HG03045 (cell line): Measurements from ENCODE around the gene KHSRP.
A peak's percentile ranks its signal among the peaks of the same experiment; 100 is the strongest.
"Not testable (repeated sequence)": the region's sequence is repeated elsewhere in the genome, so short reads cannot be mapped to it uniquely, and the experiment has no call there.

ENCODE experiments used
- ATAC-seq: cut with Tn5 transposase; IDR thresholded peaks from one replicate; pipeline ENCODE4 v1.9.1; 2021; ENCODE audit warnings: mild to moderate bottlenecking, moderate library complexity; ENCODE audit not compliant: unreplicated experiment

Gene KHSRP

DNA sequence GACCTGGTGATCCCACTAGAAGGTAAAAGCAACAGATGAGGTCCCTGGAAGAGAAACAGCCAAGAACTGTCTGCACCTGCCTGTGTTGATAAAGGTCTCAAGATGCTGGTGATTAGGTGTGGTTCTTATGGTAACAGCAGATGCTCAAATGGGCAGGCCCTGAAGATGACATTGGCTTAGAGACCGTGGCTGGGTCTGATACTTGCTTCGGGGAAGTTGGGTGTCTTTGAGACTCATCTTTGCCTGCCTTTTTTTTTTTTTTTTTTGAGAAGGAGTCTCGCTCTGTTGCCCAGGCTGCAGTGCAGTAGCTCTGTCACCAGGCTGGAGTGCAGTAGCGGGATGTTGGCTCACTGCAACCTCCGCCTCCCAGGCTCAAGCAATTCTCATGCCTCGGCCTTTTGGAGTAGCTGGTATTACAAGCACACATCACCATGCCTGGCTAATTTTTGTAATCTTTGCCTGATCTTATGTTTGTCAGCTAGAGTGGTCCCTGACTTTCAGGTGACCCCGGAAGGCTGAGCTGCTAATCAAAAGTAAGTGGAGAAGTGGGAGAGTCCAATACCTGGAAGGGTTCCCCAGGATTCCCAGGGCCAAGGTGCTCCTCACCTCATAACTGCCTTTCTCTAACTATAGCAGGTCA, 27.1 kb upstream of the KHSRP start:
- no peak for ATAC-seq

DNA sequence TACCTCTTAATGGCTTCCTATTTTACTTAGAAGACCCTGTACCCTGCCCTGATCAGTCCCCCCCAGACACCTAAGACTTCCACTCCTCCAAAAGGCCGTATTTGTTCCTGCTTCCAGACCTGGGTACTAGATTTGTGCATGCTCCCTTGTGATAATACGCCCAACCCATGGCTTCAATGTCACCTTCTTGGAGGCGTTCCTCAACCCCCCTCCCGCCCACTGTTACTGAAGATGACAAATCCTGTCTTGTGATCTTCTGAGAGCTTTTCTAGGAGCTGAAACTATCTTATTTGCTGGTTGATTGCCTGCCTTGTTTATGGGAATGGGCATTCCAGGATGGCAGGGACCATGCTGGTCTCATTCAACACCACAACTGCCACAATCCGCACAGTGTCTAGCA, 25.6 kb upstream of the KHSRP start:
- no peak for ATAC-seq

DNA sequence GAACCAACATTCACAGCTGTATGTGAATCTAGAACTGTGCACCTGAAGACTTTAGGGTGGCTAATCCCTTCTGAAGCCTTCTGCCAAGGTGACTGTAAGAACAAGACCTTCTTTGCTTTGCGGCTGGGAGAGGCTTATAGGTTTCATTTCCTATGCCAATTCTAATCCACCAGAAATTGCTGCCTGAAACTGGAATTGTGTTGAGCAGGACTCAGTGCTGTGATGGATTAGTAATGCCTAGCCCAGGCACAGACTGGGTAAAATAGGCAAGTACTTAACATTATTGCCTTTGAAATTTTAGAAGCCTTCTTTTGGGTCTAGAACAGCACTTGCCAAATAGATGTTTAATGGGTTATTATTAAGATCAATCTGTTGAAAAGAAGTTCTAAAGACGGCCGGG, 23.4 kb upstream of the KHSRP start:
- ATAC-seq: no peak

DNA sequence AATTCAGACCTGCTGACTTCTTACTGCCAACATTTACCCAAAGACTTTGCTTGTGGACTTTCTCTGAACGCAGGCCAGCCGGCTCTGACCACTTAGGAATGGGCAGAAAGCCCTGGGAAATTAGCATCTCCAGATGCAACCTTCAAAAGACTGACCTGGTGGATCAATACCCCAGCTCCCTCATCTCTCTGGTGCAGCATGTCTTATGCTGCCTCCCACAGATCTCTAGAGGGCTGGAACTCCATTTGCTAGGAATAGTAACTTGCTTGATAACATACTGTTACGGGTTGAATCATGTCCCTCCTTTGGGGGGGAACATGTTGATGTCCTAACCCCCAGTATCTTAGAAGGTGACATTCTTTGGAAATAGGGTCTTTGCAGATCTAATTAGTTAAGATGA, 21.8 kb upstream of the KHSRP start:
- ATAC-seq: no peak

DNA sequence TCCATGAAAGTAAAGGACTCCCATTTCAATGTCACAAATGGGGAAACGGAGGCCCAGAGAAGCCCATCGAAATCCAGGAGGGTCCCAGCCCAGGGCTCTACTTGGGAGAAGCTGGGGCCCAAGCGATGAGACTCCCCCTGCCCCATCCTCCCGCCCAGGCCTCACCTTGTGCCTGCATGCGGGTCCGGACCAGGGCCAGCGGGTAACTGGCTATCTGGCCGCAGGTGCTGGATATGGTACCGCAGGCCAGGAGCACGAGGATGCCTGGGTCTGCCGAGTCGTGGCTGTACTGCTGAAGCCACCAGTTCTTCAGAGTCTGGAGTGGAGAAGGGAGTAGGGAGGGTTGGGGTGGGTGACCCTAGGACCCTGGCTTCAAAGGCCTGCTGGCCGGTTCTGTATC, 19.4 kb upstream of the KHSRP start:
- ATAC-seq: no peak

DNA sequence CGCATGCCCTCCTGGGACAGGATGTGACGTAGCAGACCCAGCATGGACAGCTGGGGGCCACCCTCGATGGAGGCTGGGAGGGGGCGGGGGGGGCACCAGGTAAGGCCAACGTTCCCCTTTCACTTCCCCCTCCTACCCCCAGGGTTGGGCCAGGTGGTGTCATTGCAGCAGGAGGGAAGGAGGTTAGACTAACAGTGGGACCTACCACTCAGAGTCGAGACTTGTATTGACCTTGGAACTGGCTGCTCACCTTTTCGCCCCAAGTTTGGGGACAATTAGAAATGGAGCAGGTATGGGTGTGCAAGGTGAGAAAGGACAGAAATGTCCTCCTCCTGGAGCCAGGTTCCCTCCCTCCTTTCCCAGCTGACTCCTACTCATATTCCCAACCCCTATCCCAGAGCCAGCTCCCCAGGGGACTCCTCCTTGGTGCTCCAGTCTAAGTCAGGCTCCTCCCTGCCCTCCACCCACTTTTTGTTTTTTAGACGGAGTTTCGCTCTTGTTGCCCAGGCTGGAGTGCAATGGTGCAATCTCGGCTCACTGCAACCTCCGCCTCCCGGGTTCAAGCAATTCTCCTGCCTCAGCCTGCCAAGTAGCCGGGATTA, 17.6 kb upstream of the KHSRP start:
- no peak for ATAC-seq

DNA sequence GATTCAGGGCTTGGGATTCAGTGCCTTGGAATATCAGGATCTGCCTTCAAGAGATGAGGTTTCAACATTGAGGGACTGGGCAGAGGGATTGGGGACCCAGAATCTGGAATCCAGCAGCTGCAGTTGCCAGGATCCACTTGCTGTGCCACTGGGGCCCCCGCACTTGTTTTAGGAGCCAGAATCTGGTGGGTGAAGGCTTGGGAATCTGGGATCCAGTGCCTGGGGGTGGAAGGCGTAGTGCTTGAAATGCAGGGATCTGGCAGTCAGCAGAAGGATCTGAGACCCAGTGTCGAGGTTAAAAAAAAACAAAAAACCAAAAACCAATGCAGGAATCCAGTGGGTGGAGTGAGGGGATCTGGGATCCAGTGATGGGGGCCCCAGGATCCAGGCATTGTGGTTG, 16.3 kb upstream of the KHSRP start:
- no peak for ATAC-seq

DNA sequence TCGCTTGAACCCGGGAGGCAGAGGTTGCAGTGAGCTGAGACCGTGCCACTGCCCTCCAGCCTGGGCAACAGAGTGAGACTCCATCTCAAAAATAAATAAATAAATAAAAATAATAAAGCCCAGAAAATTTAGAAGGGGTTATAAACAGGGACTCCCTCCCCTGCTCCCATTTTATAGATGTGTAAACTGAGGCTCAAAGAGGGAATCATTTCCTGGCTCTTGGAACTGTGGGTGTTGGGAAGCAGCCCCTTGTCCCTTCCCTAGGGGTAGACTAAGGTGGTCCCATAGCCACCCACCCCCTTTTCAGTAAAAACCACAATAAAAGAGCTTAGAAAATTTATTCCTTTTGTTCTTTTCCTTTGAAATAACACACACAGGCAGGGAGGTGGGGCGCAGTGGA, 15.1 kb upstream of the KHSRP start:
- ATAC-seq: no peak

DNA sequence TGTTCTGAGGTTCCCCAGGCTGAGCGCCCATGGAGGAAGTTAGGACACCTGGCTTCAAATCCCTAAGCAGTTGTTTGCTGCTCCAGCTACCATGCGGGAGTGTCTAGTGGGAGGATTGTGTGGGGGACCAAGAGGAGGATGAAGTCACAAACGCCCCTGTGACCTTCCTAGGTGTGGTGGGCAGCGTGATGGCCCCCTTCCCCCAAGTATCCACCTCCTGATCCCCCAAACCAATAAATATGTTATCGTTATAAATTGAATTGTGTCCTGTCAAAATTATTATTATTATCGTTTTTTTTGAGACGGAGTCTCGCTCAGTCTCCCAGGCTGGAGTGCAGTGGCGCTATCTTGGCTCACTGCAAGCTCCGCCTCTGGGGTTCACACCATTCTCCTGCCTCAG, 9.1 kb upstream of the KHSRP start, which contains the start of gene SLC25A41:
Gene SLC25A41, minus strand, starts transcription at position 101 of the 400 bp plus-strand sequence. Its CDS starts 70 bp downstream, at position 31.
- ATAC-seq: no peak

DNA sequence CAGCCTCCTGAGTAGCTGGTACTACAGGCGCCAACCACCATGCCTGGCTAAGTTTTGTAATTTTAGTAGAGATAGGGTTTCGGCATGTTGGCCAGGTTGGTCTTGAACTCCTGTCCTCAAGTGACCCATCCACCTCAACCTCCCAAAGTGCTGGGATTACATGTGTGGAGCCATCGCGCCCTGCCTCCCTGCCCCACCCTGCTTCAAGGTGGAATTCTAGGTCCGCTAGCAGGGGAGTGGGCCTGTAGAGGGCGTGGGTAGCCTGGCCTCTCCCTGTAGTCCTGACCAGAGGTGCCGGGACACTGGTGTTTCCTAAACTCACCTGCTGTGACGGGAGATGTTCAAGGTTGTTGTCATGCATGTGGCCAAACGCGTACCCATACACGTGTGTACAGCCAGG, 8.6 kb upstream of the KHSRP start:
- no peak for ATAC-seq

DNA sequence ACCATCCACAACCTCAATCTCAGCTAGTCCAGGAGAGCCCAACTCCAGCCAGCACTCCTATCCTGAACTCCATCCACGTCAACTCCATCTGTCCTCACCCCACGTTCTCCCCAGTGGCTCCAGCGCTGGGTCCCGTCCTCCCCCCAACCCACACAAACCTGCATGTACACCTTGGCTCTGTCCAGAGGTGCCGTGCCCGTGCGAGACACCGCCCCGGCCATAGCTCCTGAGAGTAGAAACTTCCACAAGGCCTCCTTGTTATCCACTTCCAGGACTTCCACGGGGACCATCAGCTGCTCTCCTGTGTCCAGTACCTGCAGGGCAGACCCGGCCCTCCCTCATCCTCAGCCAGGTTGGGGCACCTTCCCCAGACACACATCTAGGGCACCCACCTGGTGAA, 7.3 kb upstream of the KHSRP start:
- no peak for ATAC-seq

DNA sequence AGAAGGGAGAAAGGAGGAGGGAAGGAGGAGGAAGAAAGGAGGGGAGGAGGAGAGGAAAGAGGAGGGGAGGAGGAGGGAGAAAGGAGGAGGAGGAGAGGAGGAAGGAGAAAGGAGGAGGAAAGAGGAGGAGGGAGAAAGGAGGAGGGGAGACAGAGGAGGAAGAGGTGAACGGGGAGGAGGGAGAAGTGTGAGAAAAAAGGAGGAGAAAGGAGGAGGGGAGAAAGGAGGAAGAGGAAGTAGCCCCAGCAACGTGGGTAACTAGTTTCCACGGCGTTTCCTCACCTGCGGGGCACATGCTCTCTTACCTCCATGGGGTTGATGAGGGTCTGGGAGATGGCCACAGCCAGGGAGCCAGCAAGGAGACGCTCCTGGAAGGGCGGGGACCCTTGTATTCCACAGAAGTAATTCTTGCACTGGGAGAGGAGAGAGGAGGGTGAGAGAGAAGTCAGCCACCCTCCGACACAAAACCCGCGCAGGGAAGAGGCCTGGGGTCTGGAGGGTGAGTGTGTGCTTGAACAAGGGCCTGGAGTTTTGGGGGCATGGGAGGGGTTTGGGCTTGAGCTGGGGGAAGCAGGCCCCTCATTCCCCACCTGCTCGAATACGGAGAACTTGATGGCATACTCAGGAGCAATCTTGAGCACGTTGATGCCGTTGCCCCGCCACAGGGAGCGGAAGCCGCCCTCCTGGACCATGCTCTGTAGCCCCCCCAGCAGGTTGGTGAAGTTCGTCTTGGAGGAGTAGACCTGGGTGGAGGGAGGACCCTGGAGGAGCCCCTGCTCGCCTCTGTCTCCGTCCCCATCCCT, 5.0 kb upstream of the KHSRP start:
- ATAC-seq: no peak

DNA sequence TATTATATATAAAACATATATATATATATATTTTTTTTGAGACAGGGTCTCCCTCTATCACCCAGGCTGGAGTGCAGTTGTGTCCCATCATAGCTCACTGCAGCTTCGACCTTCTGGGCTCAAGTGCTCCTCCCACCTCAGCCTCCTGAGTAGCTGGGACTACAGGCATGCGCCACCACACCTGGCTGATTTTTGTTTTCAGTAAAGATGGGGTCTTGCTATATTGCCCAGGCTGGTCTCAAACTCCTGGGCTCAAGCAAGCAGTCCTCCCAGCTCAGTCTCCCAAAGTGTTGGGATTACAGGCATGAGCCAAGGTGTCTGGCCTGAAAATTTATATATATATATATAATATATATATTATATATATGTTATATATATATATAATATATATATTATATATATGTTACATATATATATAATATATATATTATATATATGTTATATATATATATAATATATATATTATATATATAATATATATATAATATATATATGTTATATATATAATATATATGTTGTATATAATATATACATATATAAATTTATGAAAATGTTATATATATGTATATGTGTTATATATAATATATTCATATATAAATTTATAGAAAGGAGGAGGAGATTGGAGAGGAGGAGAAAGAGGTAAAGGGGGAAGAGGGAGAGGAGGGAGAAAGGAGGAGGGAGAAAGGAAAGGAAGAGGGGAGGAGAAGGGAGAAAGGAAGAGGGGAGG, 4.2 kb upstream of the KHSRP start:
- not testable (repeated sequence) for ATAC-seq

DNA sequence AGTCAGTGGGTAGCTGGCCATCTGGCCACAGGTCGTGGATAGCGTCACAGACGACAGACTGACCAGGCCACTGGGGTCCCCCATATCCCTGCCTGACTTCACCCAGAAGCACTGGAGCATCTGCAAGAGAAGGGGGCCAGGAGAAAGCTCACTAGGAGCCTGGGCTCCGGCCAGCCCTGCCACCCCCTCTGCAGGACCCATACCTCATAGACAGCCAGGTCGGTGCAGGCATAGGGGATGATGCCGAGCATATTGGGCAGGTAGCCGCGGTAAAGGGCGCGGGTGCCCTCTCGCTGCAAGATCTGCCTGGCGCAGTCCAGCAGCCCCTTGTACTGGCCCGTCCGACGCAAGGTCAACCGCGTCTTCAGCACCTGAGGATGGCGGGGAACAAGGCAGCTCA, 2.5 kb upstream of the KHSRP start:
- ATAC-seq: no peak

DNA sequence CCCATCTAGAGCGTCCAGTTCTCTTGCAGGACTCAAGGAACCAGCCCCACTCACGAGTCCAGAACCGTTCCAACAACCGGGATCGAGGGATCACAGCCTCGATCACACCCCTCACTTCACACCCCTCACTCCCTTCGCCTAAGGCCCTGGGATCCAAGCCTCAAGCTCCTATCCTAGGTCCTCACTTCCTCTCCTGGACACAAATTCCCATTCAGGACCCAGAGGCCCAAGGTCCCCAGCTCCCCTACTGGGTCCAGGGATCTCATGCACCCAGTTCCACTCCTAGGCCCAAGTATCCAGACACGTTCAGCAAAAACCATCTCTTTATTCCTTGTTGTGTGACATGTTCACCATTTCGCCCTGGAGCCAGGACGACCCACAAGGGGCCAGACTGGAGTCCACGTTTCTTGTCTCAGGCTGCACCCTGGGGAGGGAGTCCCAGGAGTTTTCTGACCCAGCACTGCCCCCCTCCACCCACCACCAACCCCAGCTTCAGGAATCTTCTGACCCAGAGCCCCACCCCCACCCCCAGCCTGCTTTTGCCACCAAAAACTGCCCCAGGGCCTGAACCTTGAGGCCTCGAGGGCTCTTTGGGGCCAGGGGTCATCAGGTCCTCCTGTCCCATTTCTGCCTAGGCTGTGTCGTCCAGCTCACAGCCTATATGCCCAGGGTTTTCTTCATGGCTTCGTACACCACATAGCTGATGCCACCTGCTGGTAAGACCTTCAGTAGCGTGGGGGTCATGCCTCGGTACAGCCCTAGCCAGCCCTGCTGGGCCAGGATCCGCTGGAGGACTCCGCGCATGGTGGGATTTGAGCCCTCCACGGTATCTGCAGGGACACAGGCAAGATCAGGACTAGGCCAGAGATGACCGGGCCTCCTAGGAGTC, 1.4 kb upstream of the KHSRP start:
- no peak for ATAC-seq

DNA sequence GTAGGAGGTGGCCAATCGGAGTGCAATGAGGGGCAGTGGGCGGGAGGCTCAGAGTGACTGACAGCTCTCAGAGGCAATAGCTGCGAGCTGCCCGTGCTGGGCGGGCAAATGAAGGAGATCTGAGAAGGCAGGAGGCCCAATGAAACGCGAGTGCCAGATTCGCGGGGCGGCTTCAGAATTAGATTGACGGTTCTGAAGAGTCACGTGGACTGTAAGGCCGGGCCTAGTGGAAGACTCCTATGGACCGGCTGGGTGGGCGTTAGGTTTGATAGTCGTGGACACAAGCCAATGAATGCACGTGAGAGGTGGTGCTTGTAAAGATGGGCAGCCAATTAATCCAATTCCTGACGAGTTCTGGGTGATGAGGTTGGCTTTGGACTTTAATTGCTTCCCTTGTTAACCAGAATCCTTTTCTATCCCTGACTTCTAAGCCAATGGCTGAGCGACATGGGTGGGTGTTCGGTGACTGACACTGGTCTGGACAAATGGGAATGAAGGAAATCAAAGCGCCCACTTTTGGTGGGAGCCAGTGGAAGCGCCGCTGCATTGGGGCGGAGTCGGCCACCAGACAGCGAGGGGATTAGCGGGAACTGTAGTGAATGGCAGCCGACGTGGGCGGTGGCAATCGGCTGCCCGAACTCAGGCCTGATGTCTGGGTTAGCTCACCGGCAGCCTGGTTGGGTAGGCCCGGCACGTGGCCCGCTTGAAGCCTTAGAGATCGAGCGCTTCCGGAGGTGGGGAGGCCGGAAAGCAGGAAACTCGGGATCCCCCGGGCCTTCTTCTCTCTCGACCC, 524 bp upstream of the KHSRP start:
- peak; percentile 85 for ATAC-seq

DNA sequence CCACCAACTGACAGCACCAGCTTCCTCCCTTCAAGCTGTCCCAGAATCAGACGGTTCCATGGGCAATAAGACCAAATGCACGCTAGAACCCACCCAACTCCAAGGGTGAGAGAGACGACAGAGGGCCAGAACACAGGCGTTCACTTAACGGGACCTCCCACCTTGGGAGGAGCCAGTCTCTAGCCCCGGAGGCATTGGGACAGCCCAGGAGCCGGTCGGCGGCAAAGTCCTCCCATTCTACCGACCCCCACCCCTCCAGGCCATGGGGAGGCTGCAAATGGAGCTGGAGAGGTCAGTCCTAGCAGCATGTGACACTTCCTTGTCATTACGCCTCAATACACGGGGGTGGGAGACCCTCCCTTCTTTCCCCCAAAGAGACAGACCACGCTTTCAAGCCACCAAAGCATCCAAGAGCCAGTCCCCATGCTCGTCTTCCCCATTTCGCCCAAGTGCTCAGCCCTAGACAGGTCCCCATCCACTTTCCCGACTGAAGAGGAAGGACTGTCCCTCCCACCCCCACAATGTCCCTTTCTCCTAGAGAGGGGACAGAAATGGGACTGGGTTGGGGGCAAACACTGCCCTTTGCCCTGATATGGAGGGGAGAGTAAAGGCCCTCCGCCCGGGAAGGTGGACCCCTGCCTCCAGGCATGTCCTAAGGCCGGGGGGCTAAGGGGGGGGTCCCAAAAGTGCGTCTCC, 964 bp downstream of the KHSRP start:
- no peak for ATAC-seq

DNA sequence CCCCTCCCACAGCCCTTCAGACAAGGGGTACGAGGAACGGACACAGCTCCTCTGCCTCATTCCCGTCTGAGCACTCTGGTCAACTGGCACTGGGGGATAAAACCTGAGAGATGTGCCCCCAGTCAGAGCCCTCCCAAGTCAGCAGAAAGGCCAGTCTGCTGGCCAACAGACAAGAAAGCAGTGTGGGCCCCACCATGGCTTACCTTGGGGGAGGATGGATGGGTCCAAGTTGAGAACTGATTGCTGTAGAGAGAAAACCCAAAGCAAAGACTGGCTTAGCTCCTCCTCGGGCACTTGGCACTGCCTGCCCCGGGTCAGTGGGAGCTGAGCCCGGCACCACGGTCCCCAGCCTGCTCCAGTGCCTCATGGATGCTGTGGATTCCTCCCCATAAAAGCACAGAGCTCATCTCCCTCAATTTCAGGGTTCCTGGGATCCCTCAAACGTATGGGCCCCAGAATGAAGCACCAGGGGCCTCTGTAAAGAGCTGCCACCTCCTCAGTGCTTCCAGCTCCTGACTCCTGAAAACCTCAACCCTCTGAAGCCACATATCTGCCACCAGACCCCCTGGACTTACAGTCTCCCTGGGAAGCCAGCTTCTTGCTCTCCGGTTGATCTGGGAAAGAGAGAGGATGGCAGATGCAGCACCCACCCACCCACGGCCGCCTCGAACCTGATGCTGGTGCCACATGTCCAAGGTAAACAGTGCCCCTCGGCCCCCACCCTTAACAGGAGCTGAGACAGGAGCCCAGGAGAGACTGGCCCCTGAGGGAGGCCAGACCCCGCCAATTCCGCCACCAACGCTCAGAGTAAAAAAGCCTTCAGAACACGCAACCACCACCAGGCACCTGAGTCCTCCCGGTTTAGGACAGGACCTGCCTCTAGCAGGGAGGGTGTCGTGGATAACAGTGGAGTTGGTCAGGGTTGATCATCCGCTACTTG, 3.3 kb downstream of the KHSRP start:
- no peak for ATAC-seq
